ENCODE data around the gene IER5.

DNA sequence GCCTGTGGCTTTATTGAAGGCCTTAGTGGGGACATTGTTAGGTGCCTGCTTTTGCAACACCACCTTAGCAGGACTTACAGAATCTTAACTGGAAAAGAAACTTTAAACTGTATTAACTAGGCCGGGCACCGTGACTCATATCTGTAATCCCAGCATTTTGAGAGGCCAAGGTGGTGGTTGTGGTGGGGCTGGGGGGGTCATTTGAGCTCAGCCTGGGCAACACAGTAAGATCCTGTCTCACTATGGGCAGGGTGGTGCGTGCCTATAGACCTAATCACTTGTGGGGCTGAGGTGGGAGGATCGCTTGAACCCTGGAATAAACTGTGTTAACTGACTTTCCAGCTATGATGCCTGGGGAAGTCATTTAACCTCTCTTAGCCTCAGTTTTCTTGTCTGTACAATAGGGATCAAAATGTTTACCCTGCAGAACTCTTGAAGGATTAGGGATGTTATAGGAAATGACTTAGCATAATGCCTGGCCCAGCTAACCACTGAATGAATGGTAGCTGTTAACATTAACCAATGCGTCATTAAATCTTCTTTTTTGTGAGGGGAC is 39.5 kb downstream of the IER5 start:
- no peak for TF ChIP-seq ZFX (CRISPR knock-in tag; IDR thresholded peaks at IDR 0.05)
- no peak for TF ChIP-seq RNF219 (CRISPR knock-in tag; IDR thresholded peaks at IDR 0.05)
- no peak for TF ChIP-seq FOXA1 (IDR thresholded peaks at IDR 0.05; ENCODE audit: borderline replicate concordance)
- TF ChIP-seq MAZ (CRISPR knock-in tag; conservative IDR thresholded peaks at IDR 0.05 in 1 of 2, IDR thresholded peaks at IDR 0.05 in 1 of 2): no peak
- TF ChIP-seq XRCC5 (IDR thresholded peaks at IDR 0.05; ENCODE audit: low read depth, low read length): no peak
